HepG2 (cell line): ENCODE measurements around the gene TMEM50B. TPM values are rescaled to one million over a fixed set of nuclear protein-coding genes. Genes with fewer than 3 reads are reported as not detected.

Experiments used
- ASH2L ChIP-seq: fragments of 300-600, 200-600 bp; sonication (generic); IDR thresholded peaks from 2 replicates; pipeline ENCODE4 v1.7.0; 2017; ENCODE audit warnings: low read depth, mild to moderate bottlenecking, moderate library complexity, mixed read lengths, low read length; ENCODE audit not compliant: insufficient read length
- BATF2 ChIP-seq: sonication (generic); formaldehyde crosslinking; IDR thresholded peaks from 2 replicates; pipeline ENCODE4 v1.8.0; 2022; ENCODE audit warnings: mild to moderate bottlenecking, missing genetic modification reagents, moderate library complexity
- ETV6 ChIP-seq: sonication (generic); formaldehyde crosslinking; conservative IDR thresholded peaks from 2 replicates; pipeline ENCODE4 v1.4.0; 2020; ENCODE audit warnings: missing genetic modification reagents
- HDAC1 ChIP-seq: sonication (generic); formaldehyde crosslinking; IDR thresholded peaks from 2 replicates; pipeline ENCODE4 v1.5.1; 2020; ENCODE audit warnings: mild to moderate bottlenecking, missing genetic modification reagents
- IKZF5 ChIP-seq: IDR thresholded peaks from 2 replicates; pipeline ENCODE4 v1.6.1; 2018; ENCODE audit warnings: missing genetic modification reagents, mild to moderate bottlenecking, missing compliant biosample characterization
- KDM1A ChIP-seq: IDR thresholded peaks from 2 replicates; pipeline ENCODE4 v1.6.1; 2016; ENCODE audit warnings: missing compliant biosample characterization
- MXI1 ChIP-seq: IDR thresholded peaks from 3 replicates; pipeline ENCODE4 v1.6.1; 2012; ENCODE audit warnings: low read depth, low read length, inconsistent platforms, borderline replicate concordance
- PAXIP1 ChIP-seq: sonication (generic); formaldehyde crosslinking; conservative IDR thresholded peaks from 2 replicates; pipeline ENCODE4 v1.4.0; 2020; ENCODE audit warnings: mild to moderate bottlenecking, missing genetic modification reagents, moderate library complexity
- SCMH1 ChIP-seq: sonication (generic); formaldehyde crosslinking; IDR thresholded peaks from 2 replicates; pipeline ENCODE4 v1.9.0; 2021; ENCODE audit warnings: missing genetic modification reagents, mild to moderate bottlenecking, borderline replicate concordance
- SP1 ChIP-seq, 2 experiments: fragments of 450-650 bp in 1 of 2; sonication (generic) in 1 of 2; formaldehyde crosslinking in 1 of 2; IDR thresholded peaks; 2 replicates each; pipeline versions ENCODE4 v1.4.0 to v1.6.1; 2016 to 2020; ENCODE audit warnings: missing genetic modification reagents in 1 of 2
- YY1 ChIP-seq: IDR thresholded peaks from 2 replicates; pipeline ENCODE4 v1.6.1; 2011; ENCODE audit warnings: low read length, low read depth, moderate library complexity, mild to moderate bottlenecking; ENCODE audit not compliant: insufficient read depth, insufficient replicate concordance
- ZFY ChIP-seq: sonication (generic); formaldehyde crosslinking; IDR thresholded peaks from 2 replicates; pipeline ENCODE4 v1.4.0; 2020; ENCODE audit warnings: missing genetic modification reagents
- ZNF18 ChIP-seq: sonication (generic); formaldehyde crosslinking; IDR thresholded peaks from 2 replicates; pipeline ENCODE4 v1.8.0; 2022; ENCODE audit warnings: mild to moderate bottlenecking, missing genetic modification reagents; ENCODE audit not compliant: insufficient replicate concordance
- ZNF33A ChIP-seq: sonication (generic); formaldehyde crosslinking; IDR thresholded peaks from 2 replicates; pipeline ENCODE4 v1.5.1; 2020; ENCODE audit warnings: missing genetic modification reagents, mild to moderate bottlenecking, moderate library complexity, borderline replicate concordance
- ZNF382 ChIP-seq: sonication (generic); formaldehyde crosslinking; IDR thresholded peaks from 2 replicates; pipeline ENCODE4 v1.5.0; 2020; ENCODE audit warnings: missing genetic modification reagents, mild to moderate bottlenecking, borderline replicate concordance
- ZNF451 ChIP-seq: sonication (generic); formaldehyde crosslinking; IDR thresholded peaks from 2 replicates; pipeline ENCODE4 v1.5.0; 2020; ENCODE audit warnings: mild to moderate bottlenecking, missing genetic modification reagents
- ZNF563 ChIP-seq: sonication (generic); formaldehyde crosslinking; IDR thresholded peaks from 2 replicates; pipeline ENCODE4 v1.8.0; 2022; ENCODE audit warnings: mild to moderate bottlenecking, moderate library complexity, missing genetic modification reagents
- ZNF770 ChIP-seq: sonication (generic); formaldehyde crosslinking; IDR thresholded peaks from 2 replicates; pipeline ENCODE4 v1.5.0; 2020; ENCODE audit warnings: mild to moderate bottlenecking, missing genetic modification reagents
- ZNF891 ChIP-seq: sonication (generic); formaldehyde crosslinking; IDR thresholded peaks from 2 replicates; pipeline ENCODE4 v1.5.0; 2020; ENCODE audit warnings: mild to moderate bottlenecking, missing genetic modification reagents
- polyA plus RNA-seq, 8 experiments: library from polyadenylated mRNA; depleted of rRNA in 3 of 8; stranded (reverse) in 7 of 8; unstranded in 1 of 8; fragments of >200 nt; fragmentation: Illumina TruSeq in 4 of 8; extraction: Trizol in 4 of 8; gene quantifications; 2 replicates each; pipeline versions ENCODE4 v1.2.1 to v1.2.3, GENCODE V29; 2011 to 2016; ENCODE audit warnings: low read depth in 4 of 8, missing spikeins in 1 of 8, mixed read lengths in 1 of 8; ENCODE audit not compliant: insufficient read depth in 1 of 8
- total RNA-seq, 5 experiments: library from RNA; depleted of rRNA; stranded (reverse); fragments of >200 nt; fragmentation: Illumina TruSeq; extraction: Trizol; gene quantifications; 2 replicates each; pipeline ENCODE4 v1.2.3, GENCODE V29; 2016; ENCODE audit warnings: low read depth in 1 of 5

Gene TMEM50B
- total and polyA plus RNA-seq, 2 of the 13 experiments (the other 11 are each of a cell fraction or from before 2014, with no cell fraction given): 29.9 to 46.3 TPM

- peak; percentile 98 for TF ChIP-seq ZNF770 (CRISPR knock-in tag)
- peak; percentile 66 for TF ChIP-seq ZNF563
- 0 out of 2 replicates have a peak, but pooled peaks have one; percentile 23 for TF ChIP-seq IKZF5 (CRISPR knock-in tag)
- no peak for TF ChIP-seq YY1
- TF ChIP-seq ZNF33A (CRISPR knock-in tag): no peak
- TF ChIP-seq SP1 (IDR thresholded peaks at IDR 0.05): no peak
- TF ChIP-seq SP1 (CRISPR knock-in tag; IDR thresholded peaks at IDR 0.05): 0 out of 2 replicates have a peak, but pooled peaks have one; percentile 9
- no peak for TF ChIP-seq SCMH1 (CRISPR knock-in tag)
- TF ChIP-seq ASH2L: peak; percentile 46
- 0 out of 2 replicates have a peak, but pooled peaks have one; percentile 20 for TF ChIP-seq ZNF891 (CRISPR knock-in tag)
- peak; percentile 44; the same call in 1 of the 2 replicates for TF ChIP-seq ZNF451 (CRISPR knock-in tag)
- peak; percentile 15; the same call in 1 of the 2 replicates for TF ChIP-seq PAXIP1 (CRISPR knock-in tag)
- no peak for TF ChIP-seq KDM1A
- peak; percentile 45; the same call in 1 of the 2 replicates for TF ChIP-seq ZFY (CRISPR knock-in tag)
- TF ChIP-seq ZNF382 (CRISPR knock-in tag): no peak
- TF ChIP-seq BATF2: no peak
- TF ChIP-seq ZNF18 (CRISPR knock-in tag): peak; percentile 40
- peak; percentile 14; the same call in 1 of the 2 replicates for TF ChIP-seq HDAC1 (CRISPR knock-in tag)
- 0 out of 3 replicates have a peak, but pooled peaks have one; percentile 6 for TF ChIP-seq MXI1
- no peak for TF ChIP-seq ETV6 (CRISPR knock-in tag)
Measured at GRCh38 chr21:33403786-33404585, 75.8 kb downstream of the TMEM50B start (continued).
